A673 (cell line): ENCODE measurements around the gene PI16. TPM values are rescaled to one million over a fixed set of nuclear protein-coding genes. Genes with fewer than 3 reads are reported as not detected.

Experiments
- BruUV-seq: library from RNA; stranded (reverse); fragments of 400-500 nt; replicated peaks from 2 replicates; lab custom pipeline; 2021; lab: Mats Ljungman, UMichigan
- CTCF ChIA-PET: fragments of 300-600 bp; sonication (Branson Sonifier 250); formaldehyde crosslinking; loops from one replicate; lab custom pipeline; 2022; ENCODE audit warnings: antibody characterized with exemption; lab: Charles Lee
- POLR2A ChIA-PET: fragments of 300-600 bp; sonication (Branson Sonifier 250); formaldehyde crosslinking; loops from one replicate; lab custom pipeline; 2022; ENCODE audit warnings: antibody characterized with exemption; ENCODE audit not compliant: low non-redundant PET; lab: Charles Lee
- DNase-seq: peaks from one replicate; pipeline ENCODE4 v3.0.0-alpha.2; 2015; ENCODE audit warnings: low spot score
- H3K27ac ChIP-seq: fragments of 200-600 bp; sonication (generic); 2 replicates; pipeline ENCODE4 v1.5.1; 2016; ENCODE audit warnings: mixed run types, low read depth, mild to moderate bottlenecking, mixed read lengths, antibody characterized with exemption, low read length; ENCODE audit not compliant: poor library complexity, severe bottlenecking
- H3K27me3 ChIP-seq: fragments of 200-600 bp; sonication (generic); replicated peaks from 2 replicates; pipeline ENCODE4 v1.6.1; 2017; ENCODE audit warnings: mixed run types, low read depth, mild to moderate bottlenecking, mixed read lengths, antibody characterized with exemption, low read length; ENCODE audit not compliant: insufficient read depth, poor library complexity
- H3K36me3 ChIP-seq: fragments of 200-600 bp; sonication (generic); 2 replicates; pipeline ENCODE4 v1.6.1; 2016; ENCODE audit warnings: mixed run types, mild to moderate bottlenecking, mixed read lengths, antibody characterized with exemption, low read length; ENCODE audit not compliant: insufficient read depth, poor library complexity, severe bottlenecking
- H3K4me1 ChIP-seq: fragments of 200-600 bp; sonication (generic); 2 replicates; pipeline ENCODE4 v1.6.1; 2017; ENCODE audit warnings: mixed run types, mild to moderate bottlenecking, mixed read lengths, antibody characterized with exemption, low read length; ENCODE audit not compliant: insufficient read depth, poor library complexity, severe bottlenecking
- H3K4me3 ChIP-seq: fragments of 200-600 bp; sonication (generic); 2 replicates; pipeline ENCODE4 v1.5.1; 2016; ENCODE audit warnings: low read depth, mixed run types, mild to moderate bottlenecking, mixed read lengths, low read length; ENCODE audit not compliant: poor library complexity, severe bottlenecking
- H3K9me3 ChIP-seq: fragments of 200-600 bp; sonication (generic); 2 replicates; pipeline ENCODE4 v1.6.1; 2016; ENCODE audit warnings: mixed run types, low read depth, mild to moderate bottlenecking, mixed read lengths, antibody characterized with exemption, low read length; ENCODE audit not compliant: poor library complexity, severe bottlenecking
- CTCF ChIP-seq: fragments of 300-800, 200-600 bp; sonication (generic); conservative IDR thresholded peaks from 2 replicates; pipeline ENCODE4 v1.5.1; 2017; ENCODE audit warnings: low read depth, mild to moderate bottlenecking, antibody characterized with exemption, low read length, moderate library complexity, mixed read lengths
- EZH2 ChIP-seq: fragments of 200-600 bp; sonication (generic); IDR thresholded peaks from 2 replicates; pipeline ENCODE4 v1.6.1; 2017; ENCODE audit warnings: borderline replicate concordance, low read depth, mild to moderate bottlenecking, mixed read lengths, antibody characterized with exemption, low read length; ENCODE audit not compliant: poor library complexity, severe bottlenecking
- intact Hi-C: fragments of 100-400 bp; cut with micrococcal nuclease; formaldehyde crosslinking; loops from one replicate; pipeline ENCODE4 v1.10.0; 2022; ENCODE audit not compliant: unreplicated experiment
- total RNA-seq: library from RNA; stranded (reverse); gene quantifications from 2 replicates; pipeline ENCODE4 v1.2.3, GENCODE V29; 2021

The PI16 gene
- total RNA-seq, 1 experiment from 2014 or later: not detected

- H3K4me1 ChIP-seq: no peaks in the 10 kb centered on the region
- ChIA-PET POLR2A (no interaction called here), CTCF (no interaction called here)
- TF ChIP-seq EZH2: no peak
- no peak for TF ChIP-seq CTCF
- BruUV-seq: no TSS peak
- DNase-seq: no peak
- H3K27me3 ChIP-seq: no peaks in the 10 kb centered on the region
- intact Hi-C loops: no loop called here
- no peak overlapping the region for H3K27ac ChIP-seq
- H3K9me3 ChIP-seq: no peaks in the 10 kb centered on the region
- no peaks in the 10 kb centered on the region for H3K36me3 ChIP-seq
- H3K4me3 ChIP-seq: no peak overlapping the region
Observed at GRCh38 chr6:36957773-36958271, 3.3 kb downstream of the PI16 start.

GRCh38 chr6:36958775-36959554 is 4.4 kb downstream of the PI16 start:
- Histone ChIP-seq H3K27ac (no peak overlapping the region), H3K27me3 (no peaks in the 10 kb centered on the region), H3K36me3 (no peaks in the 10 kb centered on the region), H3K4me1 (no peaks in the 10 kb centered on the region), H3K4me3 (no peak overlapping the region), H3K9me3 (no peaks in the 10 kb centered on the region)
- TF ChIP-seq EZH2 (no peak), CTCF (no peak)
- intact Hi-C loops: no loop called here
- DNase-seq: no peak
- ChIA-PET POLR2A (no interaction called here), CTCF (interaction anchor here (0.7 kb wide), 1 partner anchor 55 kb away, joined by 4 read pairs; no protein-coding TSS in a partner anchor)
- no TSS peak for BruUV-seq

- Histone ChIP-seq H3K27me3 (no peaks in the 10 kb centered on the region), H3K4me1 (no peaks in the 10 kb centered on the region), H3K36me3 (no peaks in the 10 kb centered on the region), H3K27ac (no peak overlapping the region), H3K9me3 (no peaks in the 10 kb centered on the region), H3K4me3 (no peak overlapping the region)
- no TSS peak for BruUV-seq
- intact Hi-C loops: no loop called here
- no peak for DNase-seq
- POLR2A ChIA-PET: no interaction called here
- CTCF ChIA-PET: interaction anchor here (0.7 kb wide), 1 partner anchor 54 kb away, joined by 4 read pairs; no protein-coding TSS in a partner anchor
- TF ChIP-seq CTCF (no peak), EZH2 (no peak)
Observed at GRCh38 chr6:36959555-36960250, 5.2 kb downstream of the PI16 start.
